Measurements from ENCODE around the gene LAMC1. TPM values are rescaled to one million over a fixed set of nuclear protein-coding genes. Genes with fewer than 3 reads are reported as not detected.

The LAMC1 gene
- total RNA-seq (100 to 1,000 TPM in 2 of 9 donors, 10 to 100 TPM in 7; 65.3 to 110 (median 82.2) TPM), polyA plus RNA-seq (10 to 100 TPM; 12.3 to 49.8 (median 17.5) TPM)
- long read RNA-seq, donor 1, full-length matches to known transcripts = 3 of 19 reads
- long read RNA-seq, donor 1, partial matches to known transcripts = 16 of 19 reads
- long read RNA-seq, donor 1, other reads (novel, unspliced or antisense) = 0 of 19 reads
- long read RNA-seq, donor 2, full-length matches to known transcripts = 3 of 51 reads
- long read RNA-seq, donor 2, partial matches to known transcripts = 48 of 51 reads
- long read RNA-seq, donor 2, other reads (novel, unspliced or antisense) = 0 of 51 reads
- long read RNA-seq, donor 3, full-length matches to known transcripts = 1 of 7 reads
- long read RNA-seq, donor 3, partial matches to known transcripts = 6 of 7 reads
- long read RNA-seq, donor 3, other reads (novel, unspliced or antisense) = 0 of 7 reads
- long read RNA-seq, donor 4, partial matches to known transcripts = 6 of 7 reads
- long read RNA-seq, donor 4, other reads (novel, unspliced or antisense) = 1 of 7 reads
- long read RNA-seq, donor 5, full-length matches to known transcripts = 18 of 45 reads
- long read RNA-seq, donor 5, partial matches to known transcripts = 22 of 45 reads
- long read RNA-seq, donor 5, other reads (novel, unspliced or antisense) = 5 of 45 reads
- long read RNA-seq, donor 6, partial matches to known transcripts = 8 of 12 reads
- long read RNA-seq, donor 6, other reads (novel, unspliced or antisense) = 4 of 12 reads
- long read RNA-seq, donor 7, full-length matches to known transcripts = 1 of 8 reads
- long read RNA-seq, donor 7, partial matches to known transcripts = 7 of 8 reads
- long read RNA-seq, donor 7, other reads (novel, unspliced or antisense) = 0 of 8 reads
- long read RNA-seq, donor 8, full-length matches to known transcripts = 5 of 20 reads
- long read RNA-seq, donor 8, partial matches to known transcripts = 15 of 20 reads
- long read RNA-seq, donor 8, other reads (novel, unspliced or antisense) = 0 of 20 reads
- long read RNA-seq, donor 9 = 0 reads
- long read RNA-seq, donor 10, partial matches to known transcripts = 5 of 5 reads
- long read RNA-seq, donor 10, other reads (novel, unspliced or antisense) = 0 of 5 reads

DNA sequence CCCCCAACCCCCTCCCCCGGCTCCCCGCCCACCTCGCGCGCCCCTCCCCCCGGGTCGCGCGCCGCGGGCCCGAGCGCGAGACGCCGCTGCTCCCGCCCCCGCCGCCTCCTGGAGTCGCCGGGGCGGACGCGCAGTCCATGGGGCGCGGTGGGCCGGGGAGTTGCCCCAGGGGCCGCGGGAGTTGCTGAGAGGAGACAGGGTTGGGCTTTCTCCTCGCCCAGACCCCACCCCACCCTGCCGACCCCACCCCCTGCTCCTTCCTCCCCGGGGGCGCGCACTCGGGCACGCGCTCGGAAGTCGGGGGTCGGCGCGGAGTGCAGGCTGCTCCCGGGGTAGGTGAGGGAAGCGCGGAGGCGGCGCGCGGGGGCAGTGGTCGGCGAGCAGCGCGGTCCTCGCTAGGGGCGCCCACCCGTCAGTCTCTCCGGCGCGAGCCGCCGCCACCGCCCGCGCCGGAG lies at the start of gene LAMC1:
TSS of gene LAMC1 (plus strand) at position 275 of the 455 bp plus-strand sequence. CDS start 297 bp downstream, outside the sequence.
- H3K4me3 ChIP-seq = peak within 1 kb of the TSS; percentile 22 to 85 (median 50)
- 0% methylated on average over 36 to 58 of the region's 65 CpGs; no CpG with 5 or more reads in 2 of the 4 donors for WGBS, 4 donors
- peak within 1 kb of the TSS; percentile 85 to 100 (median 100) for H3K27ac ChIP-seq
- no peaks in the 10 kb centered on the region for H3K9me3 ChIP-seq (replicated peaks in 1 of 3)
- DNase-seq = peak; percentile 60 to 74 (median 63)
- TF ChIP-seq, protein P1, sequence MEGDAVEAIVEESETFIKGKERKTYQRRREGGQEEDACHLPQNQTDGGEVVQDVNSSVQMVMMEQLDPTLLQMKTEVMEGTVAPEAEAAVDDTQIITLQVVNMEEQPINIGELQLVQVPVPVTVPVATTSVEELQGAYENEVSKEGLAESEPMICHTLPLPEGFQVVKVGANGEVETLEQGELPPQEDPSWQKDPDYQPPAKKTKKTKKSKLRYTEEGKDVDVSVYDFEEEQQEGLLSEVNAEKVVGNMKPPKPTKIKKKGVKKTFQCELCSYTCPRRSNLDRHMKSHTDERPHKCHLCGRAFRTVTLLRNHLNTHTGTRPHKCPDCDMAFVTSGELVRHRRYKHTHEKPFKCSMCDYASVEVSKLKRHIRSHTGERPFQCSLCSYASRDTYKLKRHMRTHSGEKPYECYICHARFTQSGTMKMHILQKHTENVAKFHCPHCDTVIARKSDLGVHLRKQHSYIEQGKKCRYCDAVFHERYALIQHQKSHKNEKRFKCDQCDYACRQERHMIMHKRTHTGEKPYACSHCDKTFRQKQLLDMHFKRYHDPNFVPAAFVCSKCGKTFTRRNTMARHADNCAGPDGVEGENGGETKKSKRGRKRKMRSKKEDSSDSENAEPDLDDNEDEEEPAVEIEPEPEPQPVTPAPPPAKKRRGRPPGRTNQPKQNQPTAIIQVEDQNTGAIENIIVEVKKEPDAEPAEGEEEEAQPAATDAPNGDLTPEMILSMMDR (IDR thresholded peaks at IDR 0.05) = no peak
- TF ChIP-seq POLR2A (IDR thresholded peaks at IDR 0.05) = no peak
- peaks cover 0 to 39% of the 10 kb centered on the region in 2 donors for H3K4me1 ChIP-seq (replicated peaks in 1 of 2)
- H3K27me3 ChIP-seq = no peaks in the 10 kb centered on the region
- H3K36me3 ChIP-seq (replicated peaks in 1 of 2) = no peaks in the 10 kb centered on the region
- intact Hi-C loops (cut with DNase I) = loop anchor here (5.0 to 10.0 kb wide), 2 partner anchors 52 to 61 kb away; no protein-coding TSS in a partner anchor

DNA sequence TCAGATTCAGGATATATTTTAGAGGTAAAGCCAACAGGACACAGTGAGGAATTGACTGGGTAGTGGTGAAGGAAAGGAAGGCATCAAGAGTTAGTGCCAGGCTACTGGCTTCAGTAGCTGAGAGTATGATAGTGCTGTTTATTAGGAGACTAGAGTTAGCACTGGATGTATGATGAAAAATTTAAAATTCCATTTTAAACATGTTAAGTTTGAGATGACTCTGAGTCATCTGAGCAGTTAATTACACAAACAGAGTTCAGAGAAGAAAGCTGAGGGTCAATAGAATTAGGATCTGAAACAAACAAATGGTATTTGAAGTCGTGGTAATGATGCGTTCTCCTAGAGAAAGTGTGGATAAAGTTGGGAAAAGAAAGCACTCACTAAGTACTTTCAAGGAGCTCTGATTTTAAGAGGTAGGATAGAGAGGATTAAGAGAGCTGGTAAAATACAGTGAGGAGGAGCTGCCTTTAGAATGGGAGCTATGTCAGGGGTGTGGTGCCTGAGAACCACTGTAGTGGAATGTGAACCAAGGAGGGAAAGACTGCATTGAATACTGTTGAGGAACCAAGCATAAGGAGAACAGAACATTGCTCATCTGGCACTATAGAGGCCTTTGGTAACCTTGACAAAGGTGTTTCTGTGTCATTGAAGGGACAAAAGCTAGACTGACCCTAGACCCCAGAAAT lies 48.6 kb upstream of the LAMC1 start:
- H3K27ac ChIP-seq = no peak overlapping the region
- no peaks in the 10 kb centered on the region for H3K36me3 ChIP-seq (replicated peaks in 1 of 2)
- H3K4me1 ChIP-seq (replicated peaks in 1 of 2) = no peaks in the 10 kb centered on the region
- DNase-seq = no peak
- no peak overlapping the region for H3K4me3 ChIP-seq
- TF ChIP-seq POLR2A (IDR thresholded peaks at IDR 0.05) = no peak
- TF ChIP-seq, protein P1 (IDR thresholded peaks at IDR 0.05) = no peak
- intact Hi-C loops (cut with DNase I) = no loop called here
- H3K27me3 ChIP-seq = no peaks in the 10 kb centered on the region
- no peaks in the 10 kb centered on the region for H3K9me3 ChIP-seq (replicated peaks in 1 of 3)
- 74 to 93% (median 92%) methylated on average over 2 of the region's 2 CpGs for WGBS, 4 donors

DNA sequence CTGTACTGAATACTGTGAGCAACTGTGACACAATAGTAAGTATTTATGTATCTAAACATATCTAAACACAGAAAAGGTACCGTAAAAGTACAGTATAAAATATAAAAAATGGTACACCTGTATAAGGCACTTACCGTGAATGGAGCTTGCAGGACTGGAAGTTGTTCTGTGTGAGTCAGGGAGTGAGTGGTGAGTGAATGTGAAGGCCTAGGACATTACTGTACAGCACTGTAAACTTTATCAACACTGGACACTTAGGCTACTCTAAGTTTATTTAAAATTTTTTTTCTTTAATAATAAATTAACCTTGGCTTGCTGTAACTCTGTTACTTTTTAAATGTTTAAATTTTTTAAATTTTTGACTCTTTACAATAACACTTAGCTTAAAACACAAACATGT lies 45.7 kb upstream of the LAMC1 start:
- no peaks in the 10 kb centered on the region for H3K9me3 ChIP-seq (replicated peaks in 1 of 3)
- no peaks in the 10 kb centered on the region for H3K36me3 ChIP-seq (replicated peaks in 1 of 2)
- H3K27ac ChIP-seq = no peak overlapping the region
- intact Hi-C loops (cut with DNase I) = no loop called here
- H3K27me3 ChIP-seq = no peaks in the 10 kb centered on the region
- no peaks in the 10 kb centered on the region for H3K4me1 ChIP-seq (replicated peaks in 1 of 2)
- TF ChIP-seq POLR2A (IDR thresholded peaks at IDR 0.05) = no peak
- TF ChIP-seq, protein P1 (IDR thresholded peaks at IDR 0.05) = no peak
- 87 to 95% (median 92%) methylated on average over 2 of the region's 2 CpGs for WGBS, 4 donors
- H3K4me3 ChIP-seq = no peak overlapping the region
- no peak for DNase-seq
